ENCODE measurements around the gene GOLGA3. TPM values are rescaled to one million over a fixed set of nuclear protein-coding genes. Genes with fewer than 3 reads are reported as not detected.

GOLGA3 gene
- total and polyA plus RNA-seq, 10 of the 15 experiments (the other 5 are each of a cell fraction or from before 2014, with no cell fraction given) = 2.0 to 42.7 (median 15.2) TPM

DNA sequence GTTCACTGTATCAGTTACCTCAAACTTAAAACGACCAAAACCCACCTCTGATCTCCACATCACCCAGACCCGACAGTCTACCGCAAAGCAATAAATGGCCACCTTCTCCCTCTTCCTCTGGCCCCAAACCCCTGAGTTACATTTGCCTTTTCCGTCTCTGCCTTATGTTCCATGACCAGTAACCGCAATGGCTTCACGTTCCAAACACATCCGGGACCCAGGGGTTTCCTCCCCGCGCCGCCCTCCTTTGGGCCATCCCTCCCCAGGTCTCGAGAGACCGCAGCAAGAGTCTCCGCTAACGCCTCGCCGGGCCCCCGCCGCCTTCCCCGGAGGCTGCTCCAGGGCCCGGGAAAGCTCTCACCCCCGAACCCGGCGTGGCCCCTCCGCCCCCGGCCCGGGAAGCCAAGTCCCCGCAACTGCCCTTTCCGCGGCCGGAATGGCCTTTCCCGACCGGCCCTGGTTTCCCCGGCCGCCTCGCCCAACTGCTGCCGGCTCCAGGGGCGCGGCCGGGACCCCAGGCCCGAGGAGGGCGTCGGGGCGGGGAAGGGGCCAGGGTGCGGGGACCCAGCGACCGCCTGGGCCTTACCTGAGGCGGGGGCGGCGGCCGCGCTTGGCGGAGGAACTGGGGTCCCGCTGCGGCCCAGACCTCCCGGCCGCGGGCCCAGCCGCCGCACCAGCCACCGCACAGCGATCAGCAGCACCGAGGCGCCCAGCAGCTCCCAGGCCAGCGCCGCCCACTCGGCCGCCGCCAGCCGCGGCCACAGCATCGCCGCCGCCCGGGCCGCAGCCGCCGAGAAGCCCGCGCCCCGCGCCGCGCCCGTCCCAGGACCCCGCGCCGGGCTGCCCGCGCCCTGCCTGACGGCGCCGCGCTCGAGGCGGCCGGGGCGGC, 67.4 kb downstream of the GOLGA3 start, which contains the start of gene ANKLE2 (continued):
- TF ChIP-seq STAT3 (IDR thresholded peaks at IDR 0.05; ENCODE audit: low read depth, low read length) (no peak), SMAD1 (IDR thresholded peaks at IDR 0.05; ENCODE audit: low read depth, partially characterized antibody) (no peak), SREBF1 (IDR thresholded peaks at IDR 0.05; ENCODE audit: low read length) (no peak), DPF2 (IDR thresholded peaks at IDR 0.05) (peak; percentile 29; the same call in 1 of the 2 replicates), ZNF384 (IDR thresholded peaks at IDR 0.05; ENCODE audit: borderline replicate concordance, low read depth, low read length) (no peak), WRNIP1 (IDR thresholded peaks at IDR 0.05; ENCODE audit: borderline replicate concordance, low read depth, low read length) (0 out of 2 replicates have a peak, but pooled peaks have one; percentile 45), RUNX3 (IDR thresholded peaks at IDR 0.05; ENCODE audit: low read length) (peak; percentile 80), RFX5 (IDR thresholded peaks at IDR 0.05; ENCODE audit: low read depth, low read length) (no peak), KLF5 (IDR thresholded peaks at IDR 0.05; ENCODE audit: partially characterized antibody) (no peak), MYB (IDR thresholded peaks at IDR 0.05; ENCODE audit: borderline replicate concordance, low read depth, low read length) (no peak), TBL1XR1 (IDR thresholded peaks at IDR 0.05; ENCODE audit: low read depth, low read length) (no peak), ESRRA (IDR thresholded peaks at IDR 0.05; ENCODE audit: low read length) (no peak), MYC (IDR thresholded peaks at IDR 0.05; ENCODE audit: insufficient read depth, insufficient read length, insufficient replicate concordance, low read length, severe bottlenecking) (no peak)
- TF ChIP-seq, protein P1, sequence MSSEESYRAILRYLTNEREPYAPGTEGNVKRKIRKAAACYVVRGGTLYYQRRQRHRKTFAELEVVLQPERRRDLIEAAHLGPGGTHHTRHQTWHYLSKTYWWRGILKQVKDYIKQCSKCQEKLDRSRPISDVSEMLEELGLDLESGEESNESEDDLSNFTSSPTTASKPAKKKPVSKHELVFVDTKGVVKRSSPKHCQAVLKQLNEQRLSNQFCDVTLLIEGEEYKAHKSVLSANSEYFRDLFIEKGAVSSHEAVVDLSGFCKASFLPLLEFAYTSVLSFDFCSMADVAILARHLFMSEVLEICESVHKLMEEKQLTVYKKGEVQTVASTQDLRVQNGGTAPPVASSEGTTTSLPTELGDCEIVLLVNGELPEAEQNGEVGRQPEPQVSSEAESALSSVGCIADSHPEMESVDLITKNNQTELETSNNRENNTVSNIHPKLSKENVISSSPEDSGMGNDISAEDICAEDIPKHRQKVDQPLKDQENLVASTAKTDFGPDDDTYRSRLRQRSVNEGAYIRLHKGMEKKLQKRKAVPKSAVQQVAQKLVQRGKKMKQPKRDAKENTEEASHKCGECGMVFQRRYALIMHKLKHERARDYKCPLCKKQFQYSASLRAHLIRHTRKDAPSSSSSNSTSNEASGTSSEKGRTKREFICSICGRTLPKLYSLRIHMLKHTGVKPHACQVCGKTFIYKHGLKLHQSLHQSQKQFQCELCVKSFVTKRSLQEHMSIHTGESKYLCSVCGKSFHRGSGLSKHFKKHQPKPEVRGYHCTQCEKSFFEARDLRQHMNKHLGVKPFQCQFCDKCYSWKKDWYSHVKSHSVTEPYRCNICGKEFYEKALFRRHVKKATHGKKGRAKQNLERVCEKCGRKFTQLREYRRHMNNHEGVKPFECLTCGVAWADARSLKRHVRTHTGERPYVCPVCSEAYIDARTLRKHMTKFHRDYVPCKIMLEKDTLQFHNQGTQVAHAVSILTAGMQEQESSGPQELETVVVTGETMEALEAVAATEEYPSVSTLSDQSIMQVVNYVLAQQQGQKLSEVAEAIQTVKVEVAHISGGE (CRISPR knock-in tag; IDR thresholded peaks at IDR 0.05) = no peak
- TF ChIP-seq, protein P2, sequence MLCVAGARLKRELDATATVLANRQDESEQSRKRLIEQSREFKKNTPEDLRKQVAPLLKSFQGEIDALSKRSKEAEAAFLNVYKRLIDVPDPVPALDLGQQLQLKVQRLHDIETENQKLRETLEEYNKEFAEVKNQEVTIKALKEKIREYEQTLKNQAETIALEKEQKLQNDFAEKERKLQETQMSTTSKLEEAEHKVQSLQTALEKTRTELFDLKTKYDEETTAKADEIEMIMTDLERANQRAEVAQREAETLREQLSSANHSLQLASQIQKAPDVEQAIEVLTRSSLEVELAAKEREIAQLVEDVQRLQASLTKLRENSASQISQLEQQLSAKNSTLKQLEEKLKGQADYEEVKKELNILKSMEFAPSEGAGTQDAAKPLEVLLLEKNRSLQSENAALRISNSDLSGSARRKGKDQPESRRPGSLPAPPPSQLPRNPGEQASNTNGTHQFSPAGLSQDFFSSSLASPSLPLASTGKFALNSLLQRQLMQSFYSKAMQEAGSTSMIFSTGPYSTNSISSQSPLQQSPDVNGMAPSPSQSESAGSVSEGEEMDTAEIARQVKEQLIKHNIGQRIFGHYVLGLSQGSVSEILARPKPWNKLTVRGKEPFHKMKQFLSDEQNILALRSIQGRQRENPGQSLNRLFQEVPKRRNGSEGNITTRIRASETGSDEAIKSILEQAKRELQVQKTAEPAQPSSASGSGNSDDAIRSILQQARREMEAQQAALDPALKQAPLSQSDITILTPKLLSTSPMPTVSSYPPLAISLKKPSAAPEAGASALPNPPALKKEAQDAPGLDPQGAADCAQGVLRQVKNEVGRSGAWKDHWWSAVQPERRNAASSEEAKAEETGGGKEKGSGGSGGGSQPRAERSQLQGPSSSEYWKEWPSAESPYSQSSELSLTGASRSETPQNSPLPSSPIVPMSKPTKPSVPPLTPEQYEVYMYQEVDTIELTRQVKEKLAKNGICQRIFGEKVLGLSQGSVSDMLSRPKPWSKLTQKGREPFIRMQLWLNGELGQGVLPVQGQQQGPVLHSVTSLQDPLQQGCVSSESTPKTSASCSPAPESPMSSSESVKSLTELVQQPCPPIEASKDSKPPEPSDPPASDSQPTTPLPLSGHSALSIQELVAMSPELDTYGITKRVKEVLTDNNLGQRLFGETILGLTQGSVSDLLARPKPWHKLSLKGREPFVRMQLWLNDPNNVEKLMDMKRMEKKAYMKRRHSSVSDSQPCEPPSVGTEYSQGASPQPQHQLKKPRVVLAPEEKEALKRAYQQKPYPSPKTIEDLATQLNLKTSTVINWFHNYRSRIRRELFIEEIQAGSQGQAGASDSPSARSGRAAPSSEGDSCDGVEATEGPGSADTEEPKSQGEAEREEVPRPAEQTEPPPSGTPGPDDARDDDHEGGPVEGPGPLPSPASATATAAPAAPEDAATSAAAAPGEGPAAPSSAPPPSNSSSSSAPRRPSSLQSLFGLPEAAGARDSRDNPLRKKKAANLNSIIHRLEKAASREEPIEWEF (IDR thresholded peaks at IDR 0.05; ENCODE audit: insufficient replicate concordance, low read depth, low read length) = no peak
- TF ChIP-seq, protein P3, sequence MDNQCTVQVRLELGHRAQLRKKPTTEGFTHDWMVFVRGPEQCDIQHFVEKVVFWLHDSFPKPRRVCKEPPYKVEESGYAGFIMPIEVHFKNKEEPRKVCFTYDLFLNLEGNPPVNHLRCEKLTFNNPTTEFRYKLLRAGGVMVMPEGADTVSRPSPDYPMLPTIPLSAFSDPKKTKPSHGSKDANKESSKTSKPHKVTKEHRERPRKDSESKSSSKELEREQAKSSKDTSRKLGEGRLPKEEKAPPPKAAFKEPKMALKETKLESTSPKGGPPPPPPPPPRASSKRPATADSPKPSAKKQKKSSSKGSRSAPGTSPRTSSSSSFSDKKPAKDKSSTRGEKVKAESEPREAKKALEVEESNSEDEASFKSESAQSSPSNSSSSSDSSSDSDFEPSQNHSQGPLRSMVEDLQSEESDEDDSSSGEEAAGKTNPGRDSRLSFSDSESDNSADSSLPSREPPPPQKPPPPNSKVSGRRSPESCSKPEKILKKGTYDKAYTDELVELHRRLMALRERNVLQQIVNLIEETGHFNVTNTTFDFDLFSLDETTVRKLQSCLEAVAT (IDR thresholded peaks at IDR 0.05) = peak; percentile 33; the same call in 1 of the 2 replicates
- TF ChIP-seq, protein P4, sequence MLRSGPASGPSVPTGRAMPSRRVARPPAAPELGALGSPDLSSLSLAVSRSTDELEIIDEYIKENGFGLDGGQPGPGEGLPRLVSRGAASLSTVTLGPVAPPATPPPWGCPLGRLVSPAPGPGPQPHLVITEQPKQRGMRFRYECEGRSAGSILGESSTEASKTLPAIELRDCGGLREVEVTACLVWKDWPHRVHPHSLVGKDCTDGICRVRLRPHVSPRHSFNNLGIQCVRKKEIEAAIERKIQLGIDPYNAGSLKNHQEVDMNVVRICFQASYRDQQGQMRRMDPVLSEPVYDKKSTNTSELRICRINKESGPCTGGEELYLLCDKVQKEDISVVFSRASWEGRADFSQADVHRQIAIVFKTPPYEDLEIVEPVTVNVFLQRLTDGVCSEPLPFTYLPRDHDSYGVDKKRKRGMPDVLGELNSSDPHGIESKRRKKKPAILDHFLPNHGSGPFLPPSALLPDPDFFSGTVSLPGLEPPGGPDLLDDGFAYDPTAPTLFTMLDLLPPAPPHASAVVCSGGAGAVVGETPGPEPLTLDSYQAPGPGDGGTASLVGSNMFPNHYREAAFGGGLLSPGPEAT (IDR thresholded peaks at IDR 0.05; ENCODE audit: low read depth) = no peak

Measured in GM12878 (cell line).